Liver (tissue), 3 donors: ENCODE data around the gene ABAT.

ENCODE experiments used
- CTCF ChIP-seq: fragments of 150-350 bp; IDR thresholded peaks from 2 replicates; pipeline ENCODE4 v1.5.1; 2017; ENCODE audit warnings: improper control_type of control experiment, low read depth, low read length; ENCODE audit not compliant: missing input control
- TAF1 ChIP-seq: conservative IDR thresholded peaks from 2 replicates; pipeline ENCODE4 v1.6.1; 2016; ENCODE audit warnings: antibody characterized with exemption, mild to moderate bottlenecking
- donor health status: healthy.
- donor health status: healthy.

GRCh38 chr16:8758022-8758421 is 83.6 kb downstream of the ABAT start:
- no peak for TF ChIP-seq CTCF
- no peak for TF ChIP-seq TAF1
